Large intestine (tissue), 3 donors: ENCODE data around the gene PHF1. TPM values are rescaled to one million over a fixed set of nuclear protein-coding genes. Genes with fewer than 3 reads are reported as not detected.

Experiments
- DNase-seq, 2 donors: peaks; one replicate each; pipeline versions ENCODE4 v3.0.0 to v3.0.0-alpha.2; 2013
- H3K27ac ChIP-seq: one replicate; pipeline ENCODE4 v1.5.1; 2013; ENCODE audit warnings: low read length
- H3K27me3 ChIP-seq: 2 replicates; pipeline ENCODE4 v1.6.1; 2013; ENCODE audit warnings: low read length; ENCODE audit not compliant: control insufficient read depth, insufficient read depth
- H3K36me3 ChIP-seq: 2 replicates; pipeline ENCODE4 v1.6.1; 2013; ENCODE audit warnings: low read length; ENCODE audit not compliant: control insufficient read depth, insufficient read depth
- H3K4me1 ChIP-seq: one replicate; pipeline ENCODE4 v1.6.1; 2013; ENCODE audit warnings: low read length; ENCODE audit not compliant: control insufficient read depth, insufficient read depth
- H3K4me3 ChIP-seq: one replicate; pipeline ENCODE4 v1.5.1; 2013; ENCODE audit warnings: low read length
- H3K9me3 ChIP-seq: one replicate; pipeline ENCODE4 v1.6.1; 2013; ENCODE audit warnings: mild to moderate bottlenecking, low read depth, low read length, moderate library complexity; ENCODE audit not compliant: control insufficient read depth
- WGBS: methylation state at CpG from one replicate; pipeline ENCODE4 v1.1.5; 2013; ENCODE audit warnings: low lambda C conversion rate; ENCODE audit not compliant: insufficient coverage; 5-methylcytosine and 5-hydroxymethylcytosine counted together
- polyA plus RNA-seq: library from polyadenylated mRNA; unstranded; fragments of 120-200 nt; gene quantifications from one replicate; pipeline ENCODE4 v1.2.1, GENCODE V29; 2013

Gene PHF1
- polyA plus RNA-seq, 1 donor: 50.1 TPM

DNA sequence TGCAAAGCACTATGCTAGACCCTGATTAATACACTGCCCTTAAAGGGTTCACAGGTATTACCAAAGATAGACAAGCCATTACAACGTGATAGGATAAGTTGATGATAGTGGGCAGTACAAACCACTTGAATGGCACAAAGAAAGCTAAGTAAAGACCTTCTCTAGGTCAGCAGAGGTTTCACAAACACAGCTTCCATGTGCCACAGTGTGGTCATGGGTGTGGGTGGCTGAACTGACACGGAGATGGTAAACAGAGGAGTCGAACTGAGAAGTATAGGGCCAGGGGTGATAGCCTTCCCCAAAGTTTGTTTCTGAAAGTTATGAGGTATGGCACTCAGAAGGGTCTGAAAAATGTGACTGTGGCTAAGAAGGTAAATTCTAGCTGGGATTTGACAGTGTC, 47.9 kb downstream of the PHF1 start:
- H3K27ac ChIP-seq: no peak overlapping the region
- WGBS: no CpG with 5 or more reads among the region's 3 CpGs
- H3K4me3 ChIP-seq: no peak overlapping the region
- no peak for DNase-seq
- H3K36me3 ChIP-seq: peaks cover 18% of the 10 kb centered on the region
- H3K9me3 ChIP-seq: no peaks in the 10 kb centered on the region
- H3K27me3 ChIP-seq: no peaks in the 10 kb centered on the region
- H3K4me1 ChIP-seq: no peaks in the 10 kb centered on the region

DNA sequence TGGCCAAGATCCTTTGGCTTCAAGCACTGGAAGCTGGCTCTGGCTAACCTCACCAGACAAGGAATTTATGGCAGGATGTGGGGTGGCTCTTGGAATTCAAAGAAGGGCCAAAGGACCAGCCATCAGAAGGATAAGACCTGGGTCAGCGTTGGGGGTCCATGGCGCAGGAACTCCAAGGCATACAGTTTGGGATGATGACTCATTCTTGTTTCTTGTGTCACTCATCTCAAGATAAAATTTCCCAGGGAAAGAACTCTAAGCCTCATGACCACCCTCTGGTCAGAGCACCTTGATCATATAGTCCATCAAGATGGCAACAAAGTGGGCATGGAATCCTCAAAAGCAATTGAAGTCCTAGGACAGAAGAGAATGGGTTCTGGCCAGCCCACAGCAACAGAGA, 48.4 kb downstream of the PHF1 start:
- Histone ChIP-seq H3K9me3 (no peaks in the 10 kb centered on the region), H3K4me3 (no peak overlapping the region), H3K27ac (no peak overlapping the region), H3K27me3 (no peaks in the 10 kb centered on the region), H3K4me1 (no peaks in the 10 kb centered on the region), H3K36me3 (peaks cover 18% of the 10 kb centered on the region)
- WGBS: no CpG with 5 or more reads among the region's 2 CpGs
- DNase-seq: no peak

Other genes with a start within 250 kb of the PHF1 start
- gene COL11A2, start 218.5 kb upstream of the PHF1 start, polyA plus RNA-seq: 5.3 TPM
- 45.5 TPM for gene RXRB, start 210.3 kb upstream of the PHF1 start, polyA plus RNA-seq
- 95.2 TPM for gene SLC39A7, start 210.1 kb upstream of the PHF1 start, polyA plus RNA-seq
- 35.9 TPM for gene HSD17B8, start 206.4 kb upstream of the PHF1 start, polyA plus RNA-seq
- 43.2 TPM for gene RING1, start 202.5 kb upstream of the PHF1 start, polyA plus RNA-seq
- gene VPS52, start 139.1 kb upstream of the PHF1 start, polyA plus RNA-seq: 59.8 TPM
- gene RPS18, start 138.9 kb upstream of the PHF1 start, polyA plus RNA-seq: 5,002 TPM
- 5.7 TPM for gene B3GALT4, start 133.9 kb upstream of the PHF1 start, polyA plus RNA-seq
- 37.7 TPM for gene WDR46, start 121.8 kb upstream of the PHF1 start, polyA plus RNA-seq
- gene PFDN6, start 121.4 kb upstream of the PHF1 start, polyA plus RNA-seq: 80.5 TPM
- 73.4 TPM for gene RGL2, start 112.1 kb upstream of the PHF1 start, polyA plus RNA-seq
- gene TAPBP, start 96.9 kb upstream of the PHF1 start, polyA plus RNA-seq: 90.9 TPM
- 16.7 TPM for gene ZBTB22, start 93.3 kb upstream of the PHF1 start, polyA plus RNA-seq
- 33.9 TPM for gene DAXX, start 88.1 kb upstream of the PHF1 start, polyA plus RNA-seq
- gene KIFC1, start 19.2 kb upstream of the PHF1 start, polyA plus RNA-seq: 18.4 TPM
- gene CUTA, start 7.1 kb downstream of the PHF1 start, polyA plus RNA-seq: 229 TPM
- 21.0 TPM for gene SYNGAP1, start 9.1 kb downstream of the PHF1 start, polyA plus RNA-seq
- gene ZBTB9, start 43.6 kb downstream of the PHF1 start, polyA plus RNA-seq: 9.9 TPM
- 16.3 TPM for gene BAK1, start 169.3 kb downstream of the PHF1 start, polyA plus RNA-seq
- 49.6 TPM for gene ITPR3, start 210.3 kb downstream of the PHF1 start, polyA plus RNA-seq